Measurements from ENCODE around the gene GFRA1.

GFRA1 gene

DNA sequence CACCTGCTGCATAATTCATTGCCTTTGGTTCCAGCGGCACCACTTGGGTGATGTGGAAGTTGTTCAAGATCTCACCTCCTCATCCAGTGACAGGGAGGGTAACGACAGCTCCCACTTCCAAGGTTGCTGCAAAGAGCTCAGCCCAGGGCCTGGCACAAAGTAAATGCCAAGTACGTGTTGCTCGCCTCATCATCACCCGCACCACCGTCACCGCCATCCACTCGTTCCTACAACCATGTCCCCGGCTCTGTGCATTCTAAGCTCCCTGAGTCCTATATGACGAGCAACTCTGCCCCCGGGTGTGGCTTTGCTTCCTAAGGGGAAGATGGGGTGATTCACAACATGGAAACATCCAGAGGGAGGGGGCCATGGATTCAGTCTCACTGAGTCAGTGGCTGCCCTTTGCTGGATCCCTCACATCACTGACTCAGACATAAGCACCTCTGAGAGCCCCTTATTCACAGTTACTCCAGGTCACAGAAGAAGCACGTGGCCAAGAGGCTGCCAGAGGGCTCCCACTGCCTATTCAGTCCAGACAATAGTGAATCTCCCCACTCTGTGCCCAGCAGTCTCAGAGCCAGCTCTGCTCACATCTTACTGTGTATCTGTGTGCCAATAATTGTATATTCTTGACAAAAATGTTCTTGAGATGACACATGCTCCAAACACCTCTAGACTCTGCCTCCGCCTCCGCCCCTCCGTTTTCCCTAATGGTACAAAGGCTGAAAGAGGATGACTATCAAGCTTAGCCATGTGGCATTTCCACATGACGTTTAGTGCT, 159.1 kb downstream of the GFRA1 start:
- H3K36me3 ChIP-seq (ENCODE audit: control insufficient read depth, insufficient read depth, low read length), result no peaks in the 10 kb centered on the region
- no peaks in the 10 kb centered on the region for H3K4me1 ChIP-seq (ENCODE audit: control insufficient read depth, insufficient read depth, low read length, poor library complexity, severe bottlenecking)
- 87 to 96% methylated on average over 9 to 11 of the region's 16 CpGs for WGBS, 2 experiments (ENCODE audit: insufficient coverage in 2 of 2)
- no peak overlapping the region for H3K27ac ChIP-seq (ENCODE audit: low read depth, low read length, severe bottlenecking)
- no peak overlapping the region for H3K4me3 ChIP-seq (ENCODE audit: extremely low read depth, insufficient read depth, low read length, poor library complexity, severe bottlenecking)
- H3K9me3 ChIP-seq (ENCODE audit: control insufficient read depth, low read length), result no peaks in the 10 kb centered on the region

DNA sequence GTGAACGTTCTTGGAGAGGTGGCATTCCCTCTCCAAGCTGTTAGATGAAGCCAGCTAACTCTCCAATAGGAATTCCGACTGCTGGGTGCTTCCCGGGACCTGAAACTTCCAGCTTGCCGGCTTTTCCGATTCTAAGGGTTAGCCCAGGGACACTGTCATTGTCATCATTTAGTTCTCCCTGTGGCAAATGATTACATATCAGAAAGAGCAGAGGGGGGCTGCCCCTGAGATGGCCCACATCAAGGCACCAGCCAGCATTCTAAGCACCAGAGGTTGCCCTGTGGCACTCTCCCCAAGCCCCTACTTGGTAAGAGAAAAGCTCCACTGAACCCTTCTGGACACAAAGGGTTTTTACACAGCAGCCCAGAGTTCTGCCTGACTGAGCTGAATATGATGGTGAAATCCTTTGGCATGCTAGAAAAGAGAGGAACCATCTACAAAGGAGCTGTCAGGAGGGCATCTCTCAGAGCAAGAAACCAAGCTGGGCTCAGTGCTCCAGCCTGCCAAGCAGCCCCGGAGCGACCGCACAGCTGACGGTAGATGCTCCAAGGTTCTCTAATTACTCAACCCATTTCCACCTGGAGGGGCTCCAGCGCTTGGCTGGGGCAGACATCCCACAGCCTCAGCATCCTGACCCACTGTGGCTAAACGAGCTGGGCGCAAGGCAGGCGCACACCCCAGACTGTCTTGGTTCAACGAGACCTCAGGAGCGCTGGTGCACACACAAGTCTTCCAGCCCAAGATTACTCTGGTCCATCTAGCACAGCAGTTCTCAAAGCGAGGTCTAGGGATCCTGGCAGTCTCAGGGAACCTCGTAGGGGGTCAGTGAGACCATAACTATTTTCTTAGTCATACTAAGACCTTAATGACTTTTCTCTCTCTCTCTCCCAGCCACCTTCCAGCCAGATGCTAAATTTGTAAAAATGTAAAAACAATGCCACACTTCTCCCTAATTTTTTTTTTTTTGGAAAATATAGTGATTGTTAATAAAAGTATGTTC, 160.5 kb downstream of the GFRA1 start:
- Histone ChIP-seq H3K27ac (ENCODE audit: low read depth, low read length, severe bottlenecking) (no peak overlapping the region), H3K9me3 (ENCODE audit: control insufficient read depth, low read length) (no peaks in the 10 kb centered on the region), H3K4me1 (ENCODE audit: control insufficient read depth, insufficient read depth, low read length, poor library complexity, severe bottlenecking) (no peaks in the 10 kb centered on the region), H3K36me3 (ENCODE audit: control insufficient read depth, insufficient read depth, low read length) (no peaks in the 10 kb centered on the region), H3K4me3 (ENCODE audit: extremely low read depth, insufficient read depth, low read length, poor library complexity, severe bottlenecking) (no peak overlapping the region)
- 89 to 96% methylated on average over 13 to 16 of the region's 17 CpGs for WGBS, 2 experiments (ENCODE audit: insufficient coverage in 2 of 2)

GRCh38 chr10:116111483-116112095, 161.4 kb downstream of the GFRA1 start:
- H3K36me3 ChIP-seq (ENCODE audit: control insufficient read depth, insufficient read depth, low read length), result no peaks in the 10 kb centered on the region
- no peaks in the 10 kb centered on the region for H3K4me1 ChIP-seq (ENCODE audit: control insufficient read depth, insufficient read depth, low read length, poor library complexity, severe bottlenecking)
- H3K9me3 ChIP-seq (ENCODE audit: control insufficient read depth, low read length), result no peaks in the 10 kb centered on the region
- H3K27ac ChIP-seq (ENCODE audit: low read depth, low read length, severe bottlenecking), result no peak overlapping the region
- 89 to 96% methylated on average over 8 to 10 of the region's 11 CpGs for WGBS, 2 experiments (ENCODE audit: insufficient coverage in 2 of 2)
- H3K4me3 ChIP-seq (ENCODE audit: extremely low read depth, insufficient read depth, low read length, poor library complexity, severe bottlenecking), result no peak overlapping the region

DNA sequence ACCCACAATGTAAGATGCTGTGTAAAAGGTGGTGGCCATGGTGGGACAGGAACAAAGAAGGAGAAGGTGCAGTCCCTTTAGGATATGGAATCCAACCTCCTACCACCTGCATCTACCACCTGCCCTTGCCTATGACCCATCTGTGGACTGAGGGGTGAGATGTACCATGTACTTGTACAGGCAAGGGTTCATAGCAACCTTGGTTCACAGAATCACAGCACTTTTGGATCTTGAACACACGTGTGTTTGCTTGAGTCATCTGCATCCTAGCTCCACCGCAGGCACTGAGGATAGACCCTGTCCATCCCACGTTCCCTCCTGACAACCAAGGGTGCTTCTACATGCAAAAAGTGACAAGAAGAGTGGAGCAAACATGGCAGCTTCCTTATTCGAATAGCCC, 162.3 kb downstream of the GFRA1 start:
- Histone ChIP-seq H3K9me3 (ENCODE audit: control insufficient read depth, low read length) (no peaks in the 10 kb centered on the region), H3K36me3 (ENCODE audit: control insufficient read depth, insufficient read depth, low read length) (no peaks in the 10 kb centered on the region), H3K27ac (ENCODE audit: low read depth, low read length, severe bottlenecking) (no peak overlapping the region), H3K4me3 (ENCODE audit: extremely low read depth, insufficient read depth, low read length, poor library complexity, severe bottlenecking) (no peak overlapping the region), H3K4me1 (ENCODE audit: control insufficient read depth, insufficient read depth, low read length, poor library complexity, severe bottlenecking) (no peaks in the 10 kb centered on the region)
- WGBS, 2 experiments (ENCODE audit: insufficient coverage in 2 of 2), result 87 to 98% methylated on average over 4 of the region's 4 CpGs

GRCh38 chr10:116109881-116110280, 163.1 kb downstream of the GFRA1 start:
- WGBS, 2 experiments (ENCODE audit: insufficient coverage in 2 of 2), result 73 to 89% methylated on average over 2 of the region's 2 CpGs
- no peaks in the 10 kb centered on the region for H3K9me3 ChIP-seq (ENCODE audit: control insufficient read depth, low read length)
- no peak overlapping the region for H3K27ac ChIP-seq (ENCODE audit: low read depth, low read length, severe bottlenecking)
- H3K4me1 ChIP-seq (ENCODE audit: control insufficient read depth, insufficient read depth, low read length, poor library complexity, severe bottlenecking), result no peaks in the 10 kb centered on the region
- H3K4me3 ChIP-seq (ENCODE audit: extremely low read depth, insufficient read depth, low read length, poor library complexity, severe bottlenecking), result no peak overlapping the region
- H3K36me3 ChIP-seq (ENCODE audit: control insufficient read depth, insufficient read depth, low read length), result no peaks in the 10 kb centered on the region

DNA sequence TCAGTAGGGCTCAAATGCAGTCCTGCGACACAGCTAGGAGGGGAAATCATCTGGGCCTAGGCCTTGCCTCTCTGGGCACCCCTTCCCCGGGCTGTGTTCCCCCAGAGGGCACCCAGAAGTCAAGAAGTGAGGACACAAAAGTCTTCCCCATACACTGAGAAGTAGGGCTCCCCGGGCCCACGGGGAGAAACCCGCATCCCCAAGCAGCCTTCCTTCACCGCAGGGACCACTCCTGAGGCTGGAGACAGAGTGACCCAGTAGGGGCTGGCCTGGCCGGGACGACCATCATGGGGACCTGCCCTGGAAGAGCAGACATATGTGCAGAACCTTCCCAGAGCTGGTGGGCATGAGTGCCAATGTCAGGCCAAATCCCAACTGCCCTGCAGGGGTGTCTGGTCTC, 163.5 kb downstream of the GFRA1 start:
- WGBS, 2 experiments (ENCODE audit: insufficient coverage in 2 of 2), result 93 to 96% methylated on average over 6 to 8 of the region's 8 CpGs
- H3K4me3 ChIP-seq (ENCODE audit: extremely low read depth, insufficient read depth, low read length, poor library complexity, severe bottlenecking), result no peak overlapping the region
- no peak overlapping the region for H3K27ac ChIP-seq (ENCODE audit: low read depth, low read length, severe bottlenecking)

GRCh38 chr10:116108095-116108494, 164.9 kb downstream of the GFRA1 start:
- Histone ChIP-seq H3K4me3 (ENCODE audit: extremely low read depth, insufficient read depth, low read length, poor library complexity, severe bottlenecking) (no peak overlapping the region), H3K4me1 (ENCODE audit: control insufficient read depth, insufficient read depth, low read length, poor library complexity, severe bottlenecking) (no peaks in the 10 kb centered on the region), H3K36me3 (ENCODE audit: control insufficient read depth, insufficient read depth, low read length) (no peaks in the 10 kb centered on the region), H3K9me3 (ENCODE audit: control insufficient read depth, low read length) (no peaks in the 10 kb centered on the region), H3K27ac (ENCODE audit: low read depth, low read length, severe bottlenecking) (no peak overlapping the region)
- WGBS, 2 experiments (ENCODE audit: insufficient coverage in 2 of 2), result 77 to 82% methylated on average over 2 of the region's 3 CpGs

More for the DNA sequence above, 163.5 kb downstream of the GFRA1 start:
- H3K36me3 ChIP-seq (ENCODE audit: control insufficient read depth, insufficient read depth, low read length), result no peaks in the 10 kb centered on the region
- no peaks in the 10 kb centered on the region for H3K4me1 ChIP-seq (ENCODE audit: control insufficient read depth, insufficient read depth, low read length, poor library complexity, severe bottlenecking)
- no peaks in the 10 kb centered on the region for H3K9me3 ChIP-seq (ENCODE audit: control insufficient read depth, low read length)

- H3K36me3 ChIP-seq (ENCODE audit: control insufficient read depth, insufficient read depth, low read length), result no peaks in the 10 kb centered on the region
- WGBS, 2 experiments (ENCODE audit: insufficient coverage in 2 of 2), result 81 to 100% methylated on average over 1 to 3 of the region's 5 CpGs
Observed at GRCh38 chr10:116106611-116107010, 166.4 kb downstream of the GFRA1 start.

DNA sequence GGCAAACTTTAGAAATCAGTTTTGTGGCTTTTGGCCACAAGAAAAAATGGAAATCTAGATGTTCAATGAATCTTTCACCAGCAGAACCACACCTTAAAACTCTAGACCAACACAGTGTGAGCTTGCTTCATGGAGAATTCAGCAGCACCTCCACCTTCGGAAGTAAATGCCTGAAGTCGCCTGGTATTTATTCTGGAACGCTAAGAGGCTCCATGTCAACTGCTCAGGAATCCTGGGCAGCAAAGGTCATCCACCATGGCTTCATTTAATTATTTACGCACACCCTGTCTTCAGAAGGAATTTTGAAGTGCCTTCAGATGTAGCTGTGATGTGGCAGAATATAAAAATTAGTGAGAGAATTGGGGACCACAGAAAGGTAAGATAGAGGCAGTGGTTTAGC, 167.7 kb downstream of the GFRA1 start:
- H3K27ac ChIP-seq (ENCODE audit: low read depth, low read length, severe bottlenecking), result no peak overlapping the region
- H3K4me1 ChIP-seq (ENCODE audit: control insufficient read depth, insufficient read depth, low read length, poor library complexity, severe bottlenecking), result no peaks in the 10 kb centered on the region
- H3K9me3 ChIP-seq (ENCODE audit: control insufficient read depth, low read length), result no peaks in the 10 kb centered on the region
- H3K4me3 ChIP-seq (ENCODE audit: extremely low read depth, insufficient read depth, low read length, poor library complexity, severe bottlenecking), result no peak overlapping the region
- H3K36me3 ChIP-seq (ENCODE audit: control insufficient read depth, insufficient read depth, low read length), result no peaks in the 10 kb centered on the region
- WGBS, 2 experiments (ENCODE audit: insufficient coverage in 2 of 2), result 94 to 97% methylated on average over 4 of the region's 4 CpGs

More at GRCh38 chr10:116106611-116107010, 166.4 kb downstream of the GFRA1 start:
- H3K4me3 ChIP-seq (ENCODE audit: extremely low read depth, insufficient read depth, low read length, poor library complexity, severe bottlenecking), result no peak overlapping the region
- H3K27ac ChIP-seq (ENCODE audit: low read depth, low read length, severe bottlenecking), result no peak overlapping the region
- no peaks in the 10 kb centered on the region for H3K4me1 ChIP-seq (ENCODE audit: control insufficient read depth, insufficient read depth, low read length, poor library complexity, severe bottlenecking)
- H3K9me3 ChIP-seq (ENCODE audit: control insufficient read depth, low read length), result no peaks in the 10 kb centered on the region

DNA sequence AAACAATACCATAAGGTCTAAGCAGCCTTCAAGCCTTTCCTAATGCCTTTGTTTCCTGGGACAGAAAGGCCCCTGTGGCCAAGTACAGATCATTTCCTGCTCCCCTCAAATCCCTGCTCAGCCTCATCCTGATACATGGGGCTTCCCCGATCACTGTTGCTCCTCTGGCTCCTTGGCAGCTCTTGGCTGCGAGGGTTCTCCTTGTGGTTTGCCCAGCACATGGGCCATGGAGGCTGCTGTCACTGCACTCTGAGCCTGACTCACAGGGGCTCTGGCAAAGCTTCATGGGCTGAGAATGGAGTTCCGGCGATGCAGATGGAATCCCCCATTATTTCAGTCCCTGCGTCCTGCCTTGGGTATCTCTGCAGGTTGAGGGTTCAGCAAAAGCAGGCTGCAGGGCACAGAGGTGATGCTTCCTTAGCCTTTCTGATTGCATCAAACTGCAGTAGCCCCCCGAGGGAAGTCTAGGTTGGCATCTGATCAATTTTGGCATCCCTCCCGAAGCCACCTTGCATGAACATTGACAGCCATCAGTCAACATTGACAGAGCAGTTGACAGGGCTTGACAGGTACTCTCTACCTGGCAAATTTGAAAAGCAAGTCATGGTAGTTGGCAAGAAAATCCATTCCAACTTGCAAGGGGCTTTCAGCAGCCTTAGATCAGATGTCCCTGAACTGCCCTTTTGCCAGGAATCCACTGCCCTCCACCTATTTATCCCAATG, 168.6 kb downstream of the GFRA1 start:
- no peak overlapping the region for H3K4me3 ChIP-seq (ENCODE audit: extremely low read depth, insufficient read depth, low read length, poor library complexity, severe bottlenecking)
- H3K9me3 ChIP-seq (ENCODE audit: control insufficient read depth, low read length), result no peaks in the 10 kb centered on the region
- 89 to 92% methylated on average over 7 of the region's 7 CpGs for WGBS, 2 experiments (ENCODE audit: insufficient coverage in 2 of 2)
- H3K4me1 ChIP-seq (ENCODE audit: control insufficient read depth, insufficient read depth, low read length, poor library complexity, severe bottlenecking), result no peaks in the 10 kb centered on the region
- H3K27ac ChIP-seq (ENCODE audit: low read depth, low read length, severe bottlenecking), result no peak overlapping the region
- H3K36me3 ChIP-seq (ENCODE audit: control insufficient read depth, insufficient read depth, low read length), result no peaks in the 10 kb centered on the region

Data from mesodermal cell (in vitro differentiated cells).